Activated T-cell treated with anti-CD3 and anti-CD28 coated beads for 4 hours (primary cell): ENCODE results near the gene SSPN.

Source experiments
- DNase-seq: peaks from one replicate; pipeline ENCODE4 v3.0.0-alpha.2; 2020

SSPN gene

DNA sequence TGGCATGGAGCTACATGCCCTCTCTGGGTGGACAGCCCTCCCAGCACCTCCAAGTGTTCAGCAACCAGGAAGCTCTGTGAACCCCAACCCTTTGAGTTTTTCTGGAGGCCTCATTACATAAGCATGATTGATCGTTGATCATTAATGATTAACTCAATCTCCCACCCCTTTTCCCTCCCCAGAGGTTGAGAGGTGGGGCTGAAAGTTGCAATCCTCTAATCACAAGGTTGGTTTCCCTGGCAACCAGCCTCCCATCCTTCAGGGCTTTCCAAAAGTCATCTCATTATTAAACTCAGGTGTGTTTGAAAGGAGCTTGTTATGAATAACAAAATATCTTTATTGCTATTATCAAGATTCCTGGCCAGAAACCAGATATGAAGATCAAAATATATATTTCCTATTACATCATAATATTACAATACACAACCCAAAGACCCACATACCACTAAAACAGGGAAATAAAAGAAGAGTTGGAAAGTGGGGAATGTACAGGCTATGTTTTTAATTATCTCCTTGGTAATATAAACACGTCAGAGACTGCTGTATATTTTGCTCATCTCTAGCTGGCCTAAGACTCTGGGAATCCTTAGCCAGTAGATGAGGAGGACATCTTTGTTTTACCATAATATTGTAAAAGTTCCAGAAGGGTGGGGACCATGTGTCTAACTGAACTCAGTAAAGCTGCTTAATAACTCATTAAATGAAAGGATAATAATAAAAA, 73.6 kb downstream of the SSPN start:
- DNase-seq, result no peak

DNA sequence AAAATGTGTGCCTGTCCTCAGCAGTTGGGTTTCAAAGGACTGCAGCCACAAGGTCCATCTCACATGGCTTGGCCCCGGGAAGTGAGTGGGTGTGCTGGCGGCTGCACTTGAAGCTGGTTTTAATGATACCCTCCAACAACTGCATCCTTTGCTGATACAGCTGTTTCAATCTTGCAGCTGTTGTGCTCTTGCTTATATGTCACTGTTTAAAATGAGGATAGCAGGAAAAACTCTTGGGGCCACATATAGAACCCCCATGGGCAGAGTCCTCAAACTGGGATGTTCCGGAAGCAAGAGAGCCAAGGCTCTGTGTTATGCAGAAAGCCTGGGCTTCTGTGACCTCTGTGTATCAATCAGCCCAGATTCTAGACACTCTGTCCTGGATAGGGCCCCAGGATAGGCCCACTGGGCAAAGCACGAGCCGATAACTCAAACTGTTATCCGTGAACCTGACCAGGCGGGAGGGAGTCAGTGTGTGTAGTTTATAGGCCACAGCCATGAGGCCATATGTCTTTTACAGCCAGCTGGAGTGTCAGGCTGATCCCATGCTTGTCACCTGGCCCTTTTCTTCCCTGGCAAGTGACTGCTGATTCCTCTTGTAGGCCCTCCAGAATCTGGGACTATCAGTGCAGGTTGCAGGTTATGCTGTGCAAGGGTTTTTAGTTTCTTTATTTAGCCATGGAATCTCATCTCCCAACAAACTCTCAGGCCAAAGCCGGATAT, 74.3 kb downstream of the SSPN start:
- DNase-seq, result no peak

DNA sequence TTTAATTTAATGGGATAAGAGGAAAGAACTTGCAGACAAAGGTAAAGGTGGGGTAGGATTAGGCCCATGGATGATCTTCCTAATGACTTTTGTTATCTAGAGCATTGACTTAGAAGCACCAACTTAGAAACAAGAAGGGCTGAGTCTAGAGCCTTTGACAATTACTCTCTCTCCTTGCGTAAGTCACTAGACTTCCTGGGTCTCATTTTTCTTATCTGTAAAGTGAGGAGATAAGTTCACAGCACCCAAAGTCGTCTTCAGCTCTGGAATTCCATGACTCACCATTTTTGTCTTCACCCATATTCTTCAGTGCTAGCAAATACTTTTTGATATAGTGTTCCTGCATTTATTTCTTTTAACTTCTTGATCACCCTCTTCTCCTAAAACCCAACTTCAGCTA, 75.7 kb downstream of the SSPN start:
- no peak for DNase-seq

DNA sequence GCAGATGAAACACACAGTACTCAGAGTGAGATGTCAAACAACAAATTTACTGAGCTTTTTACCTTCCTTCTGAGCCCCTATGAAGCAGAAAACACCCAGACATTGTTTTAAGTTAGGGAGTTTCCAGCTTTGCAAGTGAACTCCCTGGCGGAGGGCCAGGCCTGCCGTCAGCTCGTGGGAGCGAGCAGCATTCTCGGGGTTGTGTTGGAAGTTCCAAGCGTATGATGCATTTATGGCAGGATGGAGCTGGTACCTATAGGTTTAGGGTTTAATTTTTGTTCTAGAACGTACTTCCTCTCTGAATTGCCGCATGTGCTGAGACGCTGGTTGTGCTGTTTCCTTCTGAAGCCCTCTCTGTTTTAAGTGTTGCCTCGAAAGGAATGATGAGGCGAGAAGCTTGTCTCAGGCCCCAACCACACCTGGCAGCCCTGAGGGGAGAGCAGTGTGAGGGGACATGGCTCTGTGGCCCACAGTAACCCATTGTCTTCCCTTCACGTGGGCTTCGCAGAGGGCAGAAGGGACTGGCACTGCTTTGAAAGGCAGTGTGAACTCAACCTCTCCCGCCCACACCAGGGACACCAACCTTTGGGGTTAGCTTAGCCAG, 76.6 kb downstream of the SSPN start:
- no peak for DNase-seq

- no peak for DNase-seq
These were observed 77.5 kb downstream of the SSPN start for GRCh38 chr12:26272851-26273250.

GRCh38 chr12:26273811-26274210, 78.4 kb downstream of the SSPN start:
- no peak for DNase-seq

GRCh38 chr12:26274441-26275312, 79.3 kb downstream of the SSPN start:
- no peak for DNase-seq

- DNase-seq, result no peak
These were observed 80.1 kb downstream of the SSPN start for GRCh38 chr12:26275313-26276131.

- no peak for DNase-seq
These were observed 81.3 kb downstream of the SSPN start for GRCh38 chr12:26276709-26277108.

DNA sequence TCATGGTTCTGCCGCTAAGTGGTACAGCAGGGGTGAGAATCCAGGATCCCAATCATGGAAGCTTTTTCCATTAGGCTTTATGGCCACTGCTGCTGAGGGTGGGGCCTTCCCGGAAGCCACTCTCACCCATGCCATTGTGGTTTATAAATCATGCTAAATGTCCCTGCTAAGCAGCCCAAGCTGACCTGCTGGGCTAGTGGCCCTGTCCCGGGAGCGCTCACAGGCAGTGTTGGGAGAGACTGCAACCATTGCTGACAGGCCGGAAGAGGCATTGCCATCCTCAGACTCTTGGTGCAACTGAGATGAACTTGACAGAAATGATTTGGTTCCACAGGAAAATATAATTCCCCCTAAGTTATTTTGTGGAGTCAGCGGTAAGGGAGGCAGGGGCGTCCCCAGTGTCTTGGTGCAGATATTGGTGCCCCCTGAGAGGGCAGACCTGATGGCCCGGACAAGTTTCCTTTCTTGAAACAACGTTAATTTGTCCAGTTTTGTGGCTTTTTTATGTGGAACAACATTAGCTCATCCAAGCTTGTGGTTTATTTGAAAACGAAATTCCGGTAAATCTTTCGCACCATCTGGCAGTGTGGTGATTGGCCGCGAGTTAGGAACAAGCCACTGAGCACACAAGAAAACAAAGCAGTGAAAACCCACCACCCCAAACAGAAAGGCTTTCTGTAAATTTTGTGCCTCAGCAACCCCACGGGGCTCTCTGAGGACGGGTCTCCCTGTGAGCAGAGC, 82.3 kb downstream of the SSPN start:
- no peak for DNase-seq

DNA sequence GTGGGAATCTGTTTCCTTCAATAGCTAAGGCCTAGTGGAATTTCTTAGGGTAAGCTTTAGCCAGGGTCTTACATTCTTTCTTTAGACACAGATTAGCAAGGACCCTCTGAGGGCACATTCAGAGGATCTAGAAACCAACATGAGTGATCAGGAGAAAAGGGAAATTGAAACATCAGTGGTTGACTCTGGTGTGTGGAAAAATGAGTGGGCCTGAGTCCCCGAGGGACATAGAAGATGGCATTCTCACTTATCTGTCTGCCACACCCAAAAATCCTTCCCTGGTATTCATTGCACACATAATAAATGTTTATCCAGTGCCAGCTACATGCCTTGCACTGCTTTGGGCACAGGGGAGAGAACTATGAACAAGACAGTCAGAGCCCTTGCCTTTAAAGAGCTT, 82.9 kb downstream of the SSPN start:
- DNase-seq, result no peak

DNA sequence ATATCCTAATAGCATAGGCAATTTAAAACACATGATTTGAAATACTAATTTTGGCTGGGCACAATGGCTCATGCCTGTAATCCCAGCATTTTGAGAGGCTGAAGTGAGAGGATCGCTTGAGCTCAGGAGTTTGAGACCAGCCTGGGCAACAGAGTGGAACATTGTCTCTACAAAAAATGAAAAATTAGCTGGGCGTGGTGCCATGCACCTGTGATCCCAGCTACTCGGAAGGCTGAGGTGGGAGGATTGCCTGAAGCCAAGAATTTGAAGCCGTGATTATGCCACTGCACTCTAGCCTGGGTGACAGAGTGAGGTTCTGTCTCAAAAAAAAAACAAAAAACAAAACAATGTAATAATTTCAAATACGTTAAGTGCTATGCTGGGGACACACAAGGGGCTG, 83.3 kb downstream of the SSPN start:
- no peak for DNase-seq

- DNase-seq, result no peak
These were observed 83.7 kb downstream of the SSPN start for GRCh38 chr12:26279091-26279490.

GRCh38 chr12:26279908-26280307, 84.5 kb downstream of the SSPN start:
- DNase-seq, result no peak

- no peak for DNase-seq
These were observed 85.5 kb downstream of the SSPN start for GRCh38 chr12:26280869-26281268.

DNA sequence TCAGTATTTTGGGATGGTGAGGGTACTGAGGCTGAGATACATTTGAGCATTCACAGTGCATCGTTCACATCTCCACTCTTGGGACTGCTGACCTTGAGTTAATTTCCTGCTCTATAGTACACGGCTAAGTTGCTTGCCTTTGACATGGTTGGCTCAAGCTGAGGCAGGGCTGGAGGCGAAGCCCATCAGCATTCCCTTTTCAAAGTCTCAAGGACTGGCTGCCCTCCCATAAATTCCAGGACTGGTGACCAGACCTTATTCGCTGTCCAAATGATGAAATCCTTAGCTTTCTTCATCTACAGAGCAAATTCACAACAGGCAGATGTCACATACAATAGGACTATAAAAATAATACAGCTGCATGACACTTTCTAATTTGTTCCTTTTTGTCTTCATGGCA, 85.9 kb downstream of the SSPN start:
- no peak for DNase-seq

- no peak for DNase-seq
These were observed 87.1 kb downstream of the SSPN start for GRCh38 chr12:26282339-26282940.

GRCh38 chr12:26283046-26283445, 87.7 kb downstream of the SSPN start:
- DNase-seq, result no peak

- no peak for DNase-seq
These were observed 88.2 kb downstream of the SSPN start for GRCh38 chr12:26283617-26284016.

DNA sequence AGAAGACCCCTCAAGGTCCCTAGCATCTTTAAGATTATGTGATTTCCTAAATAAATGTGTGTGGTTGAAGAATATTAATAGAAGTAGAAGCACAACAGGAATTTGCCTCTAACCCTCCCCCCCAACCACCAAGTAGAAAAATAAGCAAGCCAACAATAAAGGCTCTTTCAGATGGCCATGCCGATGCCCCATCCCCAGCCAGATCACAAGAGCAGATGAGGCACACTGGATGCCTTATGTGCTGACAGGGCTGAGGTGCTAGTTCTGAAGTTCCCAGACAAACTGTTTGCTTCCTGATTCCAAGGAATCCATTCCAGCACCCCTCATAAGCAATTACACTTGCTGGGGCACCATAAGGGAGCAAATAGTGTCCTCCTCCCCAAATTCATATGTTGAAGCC, 90.0 kb downstream of the SSPN start:
- no peak for DNase-seq

DNA sequence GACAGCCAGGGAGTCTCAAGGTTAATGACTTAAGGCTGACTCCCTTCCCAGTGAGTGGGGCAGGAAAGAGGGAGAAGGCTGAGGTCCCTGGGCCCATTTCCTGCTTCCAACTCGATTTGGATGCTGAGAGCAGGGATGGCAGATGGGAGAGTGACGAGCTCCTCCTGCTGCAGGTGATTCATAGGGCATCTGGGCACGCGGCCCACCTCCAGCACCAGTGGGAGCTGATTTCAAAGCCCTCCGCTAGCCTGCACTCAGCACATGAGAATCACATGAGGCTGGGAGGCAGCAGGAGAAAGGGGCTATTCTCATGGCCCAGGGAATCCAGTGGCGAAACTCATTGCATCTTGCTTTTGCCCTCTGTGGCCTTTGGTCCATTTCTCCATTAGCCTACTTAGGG, 90.8 kb downstream of the SSPN start:
- DNase-seq, result no peak
